K562 (cell line): Measurements from ENCODE around the gene P4HB. TPM values are rescaled to one million over a fixed set of nuclear protein-coding genes. Genes with fewer than 3 reads are reported as not detected.

Experiments
- FOXM1 ChIP-seq, 2 experiments: fragments of 450-650 bp in 1 of 2; sonication (generic) in 1 of 2; formaldehyde crosslinking in 1 of 2; IDR thresholded peaks; 2 replicates each; pipeline versions ENCODE4 v1.6.1 to v1.9.0; 2017 to 2022; ENCODE audit warnings: low read depth in 2 of 2, mild to moderate bottlenecking in 2 of 2, missing genetic modification reagents in 1 of 2, moderate library complexity in 1 of 2
- LCOR ChIP-seq: sonication (generic); formaldehyde crosslinking; IDR thresholded peaks from 2 replicates; pipeline ENCODE4 v1.8.0; 2022; ENCODE audit warnings: mild to moderate bottlenecking, missing genetic modification reagents
- RBBP5 ChIP-seq: fragments of 200-600 bp; sonication (generic); IDR thresholded peaks from 2 replicates; pipeline ENCODE4 v1.6.1; 2012; ENCODE audit warnings: borderline replicate concordance, mild to moderate bottlenecking, low read length, control low read depth, inconsistent platforms; ENCODE audit not compliant: insufficient read depth, poor library complexity, severe bottlenecking
- SIRT6 ChIP-seq: IDR thresholded peaks from one replicate; pipeline ENCODE4 v1.6.1; 2012; ENCODE audit warnings: low read depth, mild to moderate bottlenecking, control low read depth, inconsistent platforms, low read length, moderate library complexity
- SIX5 ChIP-seq, 2 experiments: IDR thresholded peaks; 2 replicates each; pipeline ENCODE4 v1.6.1; 2011; ENCODE audit warnings: low read length in 2 of 2, borderline replicate concordance in 1 of 2, low read depth in 1 of 2, mild to moderate bottlenecking in 1 of 2, moderate library complexity in 1 of 2; ENCODE audit not compliant: insufficient read depth in 1 of 2
- ZKSCAN8 ChIP-seq: fragments of 200-800 bp; sonication (Bioruptor generic); IDR thresholded peaks from 2 replicates; pipeline ENCODE4 v1.6.1; 2016; ENCODE audit warnings: missing genetic modification characterization, missing compliant biosample characterization
- ZNF347 ChIP-seq: fragments of 450-650 bp; formaldehyde crosslinking; IDR thresholded peaks from 2 replicates; pipeline ENCODE4 v1.4.0; 2020; ENCODE audit warnings: low read depth, mild to moderate bottlenecking, moderate library complexity
- ZNF778 ChIP-seq: fragments of 450-650 bp; formaldehyde crosslinking; IDR thresholded peaks from 2 replicates; pipeline ENCODE4 v1.4.0; 2020; ENCODE audit warnings: mild to moderate bottlenecking, moderate library complexity
- polyA plus RNA-seq, 8 experiments: library from polyadenylated mRNA; depleted of rRNA in 4 of 8; stranded (reverse) in 5 of 8; unstranded in 3 of 8; fragments of >200 nt; fragmentation: Nextera tagmentation in 2 of 8; fragmentation: Illumina TruSeq in 1 of 8; extraction: Ambion mirVana in 2 of 8; extraction: Trizol in 1 of 8; gene quantifications; 2 replicates each; pipeline versions ENCODE4 v1.2.1 to v1.2.3, GENCODE V29; 2011 to 2014; ENCODE audit warnings: inconsistent platforms in 1 of 8, missing spikeins in 1 of 8
- total RNA-seq, 7 experiments: library from RNA; depleted of rRNA in 6 of 7; stranded (reverse); fragments of >200 nt in 6 of 7; fragmentation: Illumina TruSeq in 2 of 7; extraction: Trizol in 2 of 7; gene quantifications; 2 replicates each; pipeline versions ENCODE4 v1.2.1 to v1.2.3, GENCODE V29; 2011 to 2021; ENCODE audit warnings: low replicate concordance in 1 of 7
- TF ChIP-seq, protein P1 (sequence below), 2 experiments: fragments of 450-650 bp in 1 of 2; sonication (generic) in 1 of 2; formaldehyde crosslinking in 1 of 2; IDR thresholded peaks; 2 replicates each; pipeline versions ENCODE4 v1.7.1 to v1.9.0; 2016 to 2022; ENCODE audit warnings: inconsistent platforms in 1 of 2, mild to moderate bottlenecking in 1 of 2, missing genetic modification reagents in 1 of 2
- TF ChIP-seq, protein P2 (sequence below), 2 experiments: IDR thresholded peaks; 2 replicates each; pipeline ENCODE4 v1.6.1; 2011; ENCODE audit warnings: borderline replicate concordance in 1 of 2, control low read depth in 1 of 2, low read depth in 1 of 2, low read length in 1 of 2, mild to moderate bottlenecking in 1 of 2, mixed read lengths in 1 of 2, moderate library complexity in 1 of 2; ENCODE audit not compliant: insufficient read depth in 1 of 2, insufficient read length in 1 of 2, poor library complexity in 1 of 2, severe bottlenecking in 1 of 2; ENCODE audit errors: extremely low read depth in 1 of 2

P4HB gene
- total and polyA plus RNA-seq, 9 of the 15 experiments (the other 6 are each of a cell fraction or from before 2014, with no cell fraction given), result 4.4 to 645 (median 325) TPM

DNA sequence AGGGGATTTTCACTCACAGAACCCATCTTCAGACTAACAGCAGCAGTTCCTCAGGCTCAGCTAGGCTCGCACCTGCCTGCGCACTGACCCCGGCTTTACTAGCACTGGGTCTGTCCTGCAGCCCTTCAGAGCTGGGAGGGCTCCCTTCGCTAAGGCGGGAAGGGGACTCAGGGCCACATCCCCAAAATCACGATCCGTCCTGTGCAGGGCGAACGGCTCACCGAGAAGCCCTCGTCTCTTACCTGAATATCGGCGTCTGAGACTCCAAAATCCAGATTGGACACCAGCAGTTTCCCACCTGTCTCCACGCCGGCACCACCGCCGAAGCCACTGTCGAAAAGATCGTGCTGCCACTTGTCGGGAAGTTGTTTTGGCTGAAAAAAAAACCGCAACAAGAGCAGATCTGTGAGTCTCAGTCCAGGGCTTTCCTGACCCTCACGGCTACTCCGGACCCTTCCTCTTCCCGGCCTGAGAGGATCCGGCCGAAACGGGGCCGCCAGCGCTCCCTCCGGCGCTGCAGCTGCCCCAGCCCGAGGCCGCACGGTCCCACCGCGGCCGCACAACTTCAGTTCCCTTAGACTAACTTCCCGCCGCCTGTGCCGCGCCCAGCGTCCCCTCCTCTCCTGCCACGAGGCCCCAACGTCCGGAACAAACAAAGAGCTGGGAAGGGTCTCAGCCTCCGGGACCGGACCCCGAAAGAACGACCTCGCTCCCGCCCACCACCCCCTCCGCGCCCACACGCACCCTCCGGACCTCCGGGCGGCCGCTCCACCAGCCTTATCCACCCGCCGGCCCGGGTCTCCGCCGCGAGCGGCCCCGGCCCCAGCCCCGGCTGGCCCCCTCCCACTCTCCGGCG is 30.3 kb upstream of the P4HB start (continued):
- TF ChIP-seq, protein P1, sequence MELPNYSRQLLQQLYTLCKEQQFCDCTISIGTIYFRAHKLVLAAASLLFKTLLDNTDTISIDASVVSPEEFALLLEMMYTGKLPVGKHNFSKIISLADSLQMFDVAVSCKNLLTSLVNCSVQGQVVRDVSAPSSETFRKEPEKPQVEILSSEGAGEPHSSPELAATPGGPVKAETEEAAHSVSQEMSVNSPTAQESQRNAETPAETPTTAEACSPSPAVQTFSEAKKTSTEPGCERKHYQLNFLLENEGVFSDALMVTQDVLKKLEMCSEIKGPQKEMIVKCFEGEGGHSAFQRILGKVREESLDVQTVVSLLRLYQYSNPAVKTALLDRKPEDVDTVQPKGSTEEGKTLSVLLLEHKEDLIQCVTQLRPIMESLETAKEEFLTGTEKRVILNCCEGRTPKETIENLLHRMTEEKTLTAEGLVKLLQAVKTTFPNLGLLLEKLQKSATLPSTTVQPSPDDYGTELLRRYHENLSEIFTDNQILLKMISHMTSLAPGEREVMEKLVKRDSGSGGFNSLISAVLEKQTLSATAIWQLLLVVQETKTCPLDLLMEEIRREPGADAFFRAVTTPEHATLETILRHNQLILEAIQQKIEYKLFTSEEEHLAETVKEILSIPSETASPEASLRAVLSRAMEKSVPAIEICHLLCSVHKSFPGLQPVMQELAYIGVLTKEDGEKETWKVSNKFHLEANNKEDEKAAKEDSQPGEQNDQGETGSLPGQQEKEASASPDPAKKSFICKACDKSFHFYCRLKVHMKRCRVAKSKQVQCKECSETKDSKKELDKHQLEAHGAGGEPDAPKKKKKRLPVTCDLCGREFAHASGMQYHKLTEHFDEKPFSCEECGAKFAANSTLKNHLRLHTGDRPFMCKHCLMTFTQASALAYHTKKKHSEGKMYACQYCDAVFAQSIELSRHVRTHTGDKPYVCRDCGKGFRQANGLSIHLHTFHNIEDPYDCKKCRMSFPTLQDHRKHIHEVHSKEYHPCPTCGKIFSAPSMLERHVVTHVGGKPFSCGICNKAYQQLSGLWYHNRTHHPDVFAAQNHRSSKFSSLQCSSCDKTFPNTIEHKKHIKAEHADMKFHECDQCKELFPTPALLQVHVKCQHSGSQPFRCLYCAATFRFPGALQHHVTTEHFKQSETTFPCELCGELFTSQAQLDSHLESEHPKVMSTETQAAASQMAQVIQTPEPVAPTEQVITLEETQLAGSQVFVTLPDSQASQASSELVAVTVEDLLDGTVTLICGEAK (IDR thresholded peaks at IDR 0.05), result peak; percentile 65
- TF ChIP-seq, protein P1 (CRISPR knock-in tag; IDR thresholded peaks at IDR 0.05), result no peak
- TF ChIP-seq ZKSCAN8 (CRISPR knock-in tag), result no peak
- TF ChIP-seq, protein P2, sequence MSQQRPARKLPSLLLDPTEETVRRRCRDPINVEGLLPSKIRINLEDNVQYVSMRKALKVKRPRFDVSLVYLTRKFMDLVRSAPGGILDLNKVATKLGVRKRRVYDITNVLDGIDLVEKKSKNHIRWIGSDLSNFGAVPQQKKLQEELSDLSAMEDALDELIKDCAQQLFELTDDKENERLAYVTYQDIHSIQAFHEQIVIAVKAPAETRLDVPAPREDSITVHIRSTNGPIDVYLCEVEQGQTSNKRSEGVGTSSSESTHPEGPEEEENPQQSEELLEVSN (IDR thresholded peaks at IDR 0.05; ENCODE audit: borderline replicate concordance in 1 of 2, extremely low read depth in 1 of 2, insufficient read depth in 1 of 2, insufficient read length in 1 of 2, low read depth in 1 of 2, low read length in 1 of 2, poor library complexity in 1 of 2, severe bottlenecking in 1 of 2), result peak in 1 of 2 experiments; percentile 22
- TF ChIP-seq ZNF778 (CRISPR knock-in tag), result no peak
- no peak for TF ChIP-seq SIRT6
- no peak for TF ChIP-seq SIX5 (IDR thresholded peaks at IDR 0.05; ENCODE audit: borderline replicate concordance in 1 of 2, insufficient read depth in 1 of 2, low read depth in 1 of 2, low read length in 2 of 2)
- no peak for TF ChIP-seq ZNF347
- TF ChIP-seq RBBP5, result peak; percentile 19
- no peak for TF ChIP-seq FOXM1 (IDR thresholded peaks at IDR 0.05; ENCODE audit: low read depth)
- TF ChIP-seq FOXM1 (CRISPR knock-in tag; IDR thresholded peaks at IDR 0.05; ENCODE audit: low read depth), result no peak
- TF ChIP-seq LCOR (CRISPR knock-in tag), result 0 out of 2 replicates have a peak, but pooled peaks have one; percentile 48
